ENCODE data around the gene LITAFD.

The LITAFD gene

DNA sequence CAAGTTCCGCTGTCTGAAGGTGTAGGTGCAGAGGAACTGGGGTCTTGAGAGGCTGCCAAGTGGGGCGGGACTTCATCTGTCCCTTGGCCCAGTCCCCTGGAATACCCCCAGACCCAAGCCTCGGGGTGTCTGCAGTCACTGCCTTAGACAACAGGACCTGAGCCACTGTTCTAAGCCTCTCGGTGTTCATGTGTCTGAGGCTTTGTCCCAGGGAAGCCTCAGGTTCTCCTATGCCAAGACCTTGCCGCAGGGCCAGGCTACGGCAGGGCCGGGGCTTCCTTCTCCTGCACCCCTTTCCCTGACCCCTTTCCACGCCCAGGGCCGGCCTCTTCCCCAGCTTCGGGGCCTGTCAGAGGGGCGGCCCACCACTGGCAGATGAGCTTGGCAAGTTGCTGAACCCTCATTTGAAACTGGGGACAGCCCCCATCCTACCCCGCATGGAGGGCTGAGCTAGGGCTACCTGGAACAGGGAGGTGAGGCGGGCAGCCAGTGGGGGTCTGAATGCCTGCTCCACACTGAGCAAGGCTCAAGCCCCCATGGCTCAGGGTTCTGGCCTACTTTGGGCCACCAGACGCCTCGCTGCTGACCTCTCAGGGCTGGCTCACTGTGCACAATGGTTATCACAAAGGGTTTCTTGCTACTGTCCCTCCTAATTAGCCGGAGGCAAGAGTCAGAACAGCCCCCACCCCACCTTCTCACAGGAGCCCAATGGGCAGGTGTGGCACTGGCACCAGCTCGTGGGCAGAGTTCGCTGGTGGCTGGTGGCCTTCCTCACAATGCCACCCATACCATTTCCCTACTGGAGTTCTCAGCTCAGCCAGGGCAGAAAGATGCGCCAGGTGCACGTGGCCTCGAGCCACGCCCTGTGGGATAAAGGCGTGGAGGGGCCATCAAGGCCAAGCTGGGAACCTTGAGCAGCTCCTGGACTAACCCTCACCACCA is 7.1 kb downstream of the LITAFD start (continued):
- TF ChIP-seq PPARA (CRISPR knock-in tag; IDR thresholded peaks at IDR 0.05; ENCODE audit: borderline replicate concordance) = no peak
- TF ChIP-seq CSDC2 (CRISPR knock-in tag; IDR thresholded peaks at IDR 0.05) = no peak
- no peak for TF ChIP-seq BACH2 (CRISPR knock-in tag; IDR thresholded peaks at IDR 0.05; ENCODE audit: borderline replicate concordance)
- no peak for TF ChIP-seq GLIS3 (CRISPR knock-in tag; IDR thresholded peaks at IDR 0.05)
- no peak for TF ChIP-seq TCF4 (CRISPR knock-in tag; IDR thresholded peaks at IDR 0.05; ENCODE audit: borderline replicate concordance)
- TF ChIP-seq CREB5 (CRISPR knock-in tag; IDR thresholded peaks at IDR 0.05; ENCODE audit: low read depth) = no peak
- TF ChIP-seq RARB (CRISPR knock-in tag; IDR thresholded peaks at IDR 0.05) = no peak

DNA sequence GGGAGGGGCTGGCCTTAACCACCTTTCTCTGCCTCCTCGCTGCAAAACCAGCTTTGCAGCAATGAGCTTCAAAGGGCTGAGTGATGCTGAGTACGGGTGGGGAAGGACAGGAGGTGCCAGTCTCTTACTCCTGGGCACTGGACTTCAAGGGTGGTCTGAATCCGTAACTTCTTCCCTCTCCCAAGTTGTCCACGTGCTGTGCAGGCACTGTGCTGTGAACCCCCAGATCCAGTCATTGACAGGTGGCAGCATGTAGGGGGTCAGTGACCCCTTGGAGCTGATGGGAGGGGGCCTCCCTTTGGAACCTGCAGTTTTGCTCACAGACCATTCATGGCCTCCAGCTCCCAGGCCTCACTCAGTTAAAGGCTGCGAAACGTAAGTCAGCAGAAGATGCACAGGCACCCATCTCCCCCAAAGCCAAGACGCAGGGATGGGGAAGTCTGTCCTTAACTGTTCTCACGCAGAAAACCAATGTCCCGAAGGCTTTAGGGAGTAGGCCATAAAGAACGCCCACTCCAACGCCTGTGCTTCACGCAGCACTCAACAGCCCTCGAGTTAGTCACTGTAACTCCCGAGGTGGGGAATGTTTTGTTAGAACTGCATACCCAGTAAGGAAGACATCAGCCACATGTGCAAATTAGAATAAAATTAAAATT is 7.9 kb downstream of the LITAFD start:
- no peak for ATAC-seq
- TF ChIP-seq PATZ1 (CRISPR knock-in tag; IDR thresholded peaks at IDR 0.05; ENCODE audit: borderline replicate concordance) = no peak
- TF ChIP-seq ZC3H10 (CRISPR knock-in tag; IDR thresholded peaks at IDR 0.05) = no peak
- TF ChIP-seq GLIS3 (CRISPR knock-in tag; IDR thresholded peaks at IDR 0.05) = no peak
- no peak for TF ChIP-seq PPARA (CRISPR knock-in tag; IDR thresholded peaks at IDR 0.05; ENCODE audit: borderline replicate concordance)
- TF ChIP-seq, protein P1, sequence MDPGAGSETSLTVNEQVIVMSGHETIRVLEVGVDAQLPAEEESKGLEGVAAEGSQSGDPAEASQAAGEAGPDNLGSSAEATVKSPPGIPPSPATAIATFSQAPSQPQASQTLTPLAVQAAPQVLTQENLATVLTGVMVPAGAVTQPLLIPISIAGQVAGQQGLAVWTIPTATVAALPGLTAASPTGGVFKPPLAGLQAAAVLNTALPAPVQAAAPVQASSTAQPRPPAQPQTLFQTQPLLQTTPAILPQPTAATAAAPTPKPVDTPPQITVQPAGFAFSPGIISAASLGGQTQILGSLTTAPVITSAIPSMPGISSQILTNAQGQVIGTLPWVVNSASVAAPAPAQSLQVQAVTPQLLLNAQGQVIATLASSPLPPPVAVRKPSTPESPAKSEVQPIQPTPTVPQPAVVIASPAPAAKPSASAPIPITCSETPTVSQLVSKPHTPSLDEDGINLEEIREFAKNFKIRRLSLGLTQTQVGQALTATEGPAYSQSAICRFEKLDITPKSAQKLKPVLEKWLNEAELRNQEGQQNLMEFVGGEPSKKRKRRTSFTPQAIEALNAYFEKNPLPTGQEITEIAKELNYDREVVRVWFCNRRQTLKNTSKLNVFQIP (CRISPR knock-in tag; IDR thresholded peaks at IDR 0.05; ENCODE audit: borderline replicate concordance, low read depth) = no peak
- no peak for TF ChIP-seq TOX (CRISPR knock-in tag; IDR thresholded peaks at IDR 0.05; ENCODE audit: borderline replicate concordance)
- no peak for TF ChIP-seq ZNF565 (CRISPR knock-in tag; conservative IDR thresholded peaks at IDR 0.05; ENCODE audit: low read depth)

DNA sequence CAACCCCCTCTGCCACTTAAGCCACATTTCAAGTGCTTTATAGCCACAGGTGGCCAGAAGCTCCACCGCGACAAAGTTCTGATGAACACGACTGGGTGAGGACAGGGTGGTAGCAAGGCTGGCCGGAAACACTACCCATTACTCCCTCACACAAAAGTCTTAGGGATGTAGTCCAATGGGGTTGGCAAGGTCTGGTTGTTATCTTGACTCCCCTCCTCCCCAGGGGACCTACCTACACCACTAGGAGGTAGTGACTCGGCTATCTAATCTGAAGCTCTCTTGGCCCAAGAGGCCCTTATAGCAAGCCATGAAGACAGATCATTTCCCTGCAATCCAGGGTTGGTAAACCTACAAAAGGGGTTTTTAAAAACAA is 8.4 kb downstream of the LITAFD start:
- ATAC-seq = no peak
- no peak for TF ChIP-seq TOX (CRISPR knock-in tag; IDR thresholded peaks at IDR 0.05; ENCODE audit: borderline replicate concordance)
- no peak for TF ChIP-seq PPARA (CRISPR knock-in tag; IDR thresholded peaks at IDR 0.05; ENCODE audit: borderline replicate concordance)
- TF ChIP-seq ESRRG (CRISPR knock-in tag; IDR thresholded peaks at IDR 0.05) = no peak
- TF ChIP-seq, protein P1 (CRISPR knock-in tag; IDR thresholded peaks at IDR 0.05; ENCODE audit: borderline replicate concordance, low read depth) = no peak
- no peak for TF ChIP-seq ZNF8 (CRISPR knock-in tag; IDR thresholded peaks at IDR 0.05)
- TF ChIP-seq TCF4 (CRISPR knock-in tag; IDR thresholded peaks at IDR 0.05; ENCODE audit: borderline replicate concordance) = no peak
- no peak for TF ChIP-seq ZFP3 (CRISPR knock-in tag; IDR thresholded peaks at IDR 0.05)
- TF ChIP-seq RARB (CRISPR knock-in tag; IDR thresholded peaks at IDR 0.05) = no peak
- TF ChIP-seq, protein P2, sequence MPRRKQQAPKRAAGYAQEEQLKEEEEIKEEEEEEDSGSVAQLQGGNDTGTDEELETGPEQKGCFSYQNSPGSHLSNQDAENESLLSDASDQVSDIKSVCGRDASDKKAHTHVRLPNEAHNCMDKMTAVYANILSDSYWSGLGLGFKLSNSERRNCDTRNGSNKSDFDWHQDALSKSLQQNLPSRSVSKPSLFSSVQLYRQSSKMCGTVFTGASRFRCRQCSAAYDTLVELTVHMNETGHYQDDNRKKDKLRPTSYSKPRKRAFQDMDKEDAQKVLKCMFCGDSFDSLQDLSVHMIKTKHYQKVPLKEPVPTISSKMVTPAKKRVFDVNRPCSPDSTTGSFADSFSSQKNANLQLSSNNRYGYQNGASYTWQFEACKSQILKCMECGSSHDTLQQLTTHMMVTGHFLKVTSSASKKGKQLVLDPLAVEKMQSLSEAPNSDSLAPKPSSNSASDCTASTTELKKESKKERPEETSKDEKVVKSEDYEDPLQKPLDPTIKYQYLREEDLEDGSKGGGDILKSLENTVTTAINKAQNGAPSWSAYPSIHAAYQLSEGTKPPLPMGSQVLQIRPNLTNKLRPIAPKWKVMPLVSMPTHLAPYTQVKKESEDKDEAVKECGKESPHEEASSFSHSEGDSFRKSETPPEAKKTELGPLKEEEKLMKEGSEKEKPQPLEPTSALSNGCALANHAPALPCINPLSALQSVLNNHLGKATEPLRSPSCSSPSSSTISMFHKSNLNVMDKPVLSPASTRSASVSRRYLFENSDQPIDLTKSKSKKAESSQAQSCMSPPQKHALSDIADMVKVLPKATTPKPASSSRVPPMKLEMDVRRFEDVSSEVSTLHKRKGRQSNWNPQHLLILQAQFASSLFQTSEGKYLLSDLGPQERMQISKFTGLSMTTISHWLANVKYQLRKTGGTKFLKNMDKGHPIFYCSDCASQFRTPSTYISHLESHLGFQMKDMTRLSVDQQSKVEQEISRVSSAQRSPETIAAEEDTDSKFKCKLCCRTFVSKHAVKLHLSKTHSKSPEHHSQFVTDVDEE (CRISPR knock-in tag; IDR thresholded peaks at IDR 0.05) = no peak
- no peak for TF ChIP-seq CREB5 (CRISPR knock-in tag; IDR thresholded peaks at IDR 0.05; ENCODE audit: low read depth)
- TF ChIP-seq OSR1 (CRISPR knock-in tag; IDR thresholded peaks at IDR 0.05) = no peak
- no peak for TF ChIP-seq CSDC2 (CRISPR knock-in tag; IDR thresholded peaks at IDR 0.05)
- no peak for TF ChIP-seq ZNF565 (CRISPR knock-in tag; conservative IDR thresholded peaks at IDR 0.05; ENCODE audit: low read depth)
- TF ChIP-seq SNAI2 (CRISPR knock-in tag; IDR thresholded peaks at IDR 0.05) = no peak
- no peak for TF ChIP-seq ZNF70 (CRISPR knock-in tag; IDR thresholded peaks at IDR 0.05)
- TF ChIP-seq CSRNP3 (CRISPR knock-in tag; IDR thresholded peaks at IDR 0.05) = no peak
